Measurements from ENCODE around the gene MAFF. TPM values are rescaled to one million over a fixed set of nuclear protein-coding genes. Genes with fewer than 3 reads are reported as not detected.
"Not testable (repeated sequence)": the region's sequence is repeated elsewhere in the genome, so short reads cannot be mapped to it uniquely, and the experiment has no call there.

MAFF gene
- polyA plus RNA-seq, 6 donors from 2014 or later = 1.0 to 2.9 (median 1.6) TPM; not detected in 1

GRCh38 chr22:38226853-38227649, 25.3 kb downstream of the MAFF start:
- Mint-ChIP-seq H3K9me3 (no peaks in the 10 kb centered on the region), H3K36me3 (peaks cover 0 to 26% of the 10 kb centered on the region in 2 donors), H3K27me3 (no peaks in the 10 kb centered on the region), H3K4me3 (no peak overlapping the region), H3K4me1 (peaks cover 0 to 5% (median 0%) of the 10 kb centered on the region in 3 donors), H3K27ac (no peak overlapping the region)
- DNase-seq (no peak), ATAC-seq (ENCODE audit: low read depth in 2 of 2) (no peak)

DNA sequence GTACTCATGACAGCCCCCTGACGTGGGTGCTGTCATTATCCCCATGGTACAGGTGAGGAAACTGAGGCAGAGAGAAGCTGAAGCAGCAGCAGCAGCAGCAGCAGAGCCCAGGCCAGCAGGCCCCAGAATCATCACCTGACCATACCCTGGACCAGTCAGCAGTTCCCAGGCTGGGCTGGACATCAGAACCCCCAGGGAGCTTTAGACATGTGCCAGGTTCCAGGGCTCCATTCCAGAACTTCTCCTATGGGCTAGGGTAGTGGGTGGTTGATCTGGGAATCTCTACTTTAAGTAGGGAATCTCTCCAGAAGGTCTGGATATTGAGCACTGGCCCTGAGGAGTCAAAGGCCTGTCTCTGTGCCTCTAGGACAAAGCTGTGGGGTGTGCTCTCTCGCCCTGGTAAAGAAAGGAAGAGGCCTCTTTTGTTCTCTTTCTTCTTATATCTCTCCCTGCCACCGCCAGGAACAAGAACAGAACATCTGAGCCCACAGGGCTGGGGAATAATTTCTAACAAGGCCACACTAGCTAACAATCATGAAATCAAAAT, 26.6 kb downstream of the MAFF start:
- no peak overlapping the region for H3K4me3 Mint-ChIP-seq
- H3K4me1 Mint-ChIP-seq = peaks cover 0 to 5% (median 0%) of the 10 kb centered on the region in 3 donors
- no peaks in the 10 kb centered on the region for H3K9me3 Mint-ChIP-seq
- no peak for ATAC-seq (ENCODE audit: low read depth in 2 of 2)
- H3K27ac Mint-ChIP-seq = peak overlapping the region in 3 of 6 donors; percentile 9 to 51 (median 39)
- peaks cover 0 to 26% of the 10 kb centered on the region in 2 donors for H3K36me3 Mint-ChIP-seq
- H3K27me3 Mint-ChIP-seq = no peaks in the 10 kb centered on the region
- no peak for DNase-seq

GRCh38 chr22:38228873-38229740, 27.3 kb downstream of the MAFF start:
- H3K4me1 Mint-ChIP-seq = peaks cover 0 to 5% (median 0%) of the 10 kb centered on the region in 3 donors
- DNase-seq (no peak), ATAC-seq (ENCODE audit: low read depth in 2 of 2) (no peak)
- H3K4me3 Mint-ChIP-seq = no peak overlapping the region
- H3K9me3 Mint-ChIP-seq = no peaks in the 10 kb centered on the region
- H3K27ac Mint-ChIP-seq = peak overlapping the region in 1 of 6 donors; percentile 9
- H3K36me3 Mint-ChIP-seq = peaks cover 0 to 26% of the 10 kb centered on the region in 2 donors
- no peaks in the 10 kb centered on the region for H3K27me3 Mint-ChIP-seq

GRCh38 chr22:38230108-38230825, 28.5 kb downstream of the MAFF start:
- Mint-ChIP-seq H3K9me3 (no peaks in the 10 kb centered on the region), H3K4me3 (no peak overlapping the region), H3K27me3 (no peaks in the 10 kb centered on the region), H3K4me1 (peaks cover 0 to 5% (median 0%) of the 10 kb centered on the region in 3 donors), H3K36me3 (peaks cover 0 to 22% of the 10 kb centered on the region in 2 donors), H3K27ac (peak overlapping the region in 1 of 6 donors; percentile 72)
- ATAC-seq (ENCODE audit: low read depth in 2 of 2) (peak in 1 of 2 donors; percentile 18), DNase-seq (no peak)

- Mint-ChIP-seq H3K36me3 (peaks cover 0 to 19% of the 10 kb centered on the region in 2 donors), H3K4me1 (peaks cover 0 to 5% (median 0%) of the 10 kb centered on the region in 3 donors), H3K4me3 (no peak overlapping the region), H3K9me3 (no peaks in the 10 kb centered on the region), H3K27me3 (no peaks in the 10 kb centered on the region), H3K27ac (peak overlapping the region in 1 of 6 donors; percentile 72)
- no peak for ATAC-seq (ENCODE audit: low read depth in 2 of 2)
- no peak for DNase-seq
These were observed 29.1 kb downstream of the MAFF start for GRCh38 chr22:38230916-38231315.

GRCh38 chr22:38232196-38232595, 30.4 kb downstream of the MAFF start:
- H3K4me1 Mint-ChIP-seq = peaks cover 0 to 5% (median 0%) of the 10 kb centered on the region in 3 donors
- H3K27ac Mint-ChIP-seq = no peak overlapping the region
- DNase-seq (no peak), ATAC-seq (ENCODE audit: low read depth in 2 of 2) (no peak)
- H3K9me3 Mint-ChIP-seq = no peaks in the 10 kb centered on the region
- no peak overlapping the region for H3K4me3 Mint-ChIP-seq
- H3K36me3 Mint-ChIP-seq = peaks cover 0 to 19% of the 10 kb centered on the region in 2 donors
- no peaks in the 10 kb centered on the region for H3K27me3 Mint-ChIP-seq

- Mint-ChIP-seq H3K4me3 (no peak overlapping the region), H3K9me3 (no peaks in the 10 kb centered on the region), H3K27ac (peak overlapping the region in 1 of 6 donors; percentile 59), H3K4me1 (peaks cover 0 to 5% (median 0%) of the 10 kb centered on the region in 3 donors), H3K36me3 (peaks cover 0 to 17% of the 10 kb centered on the region in 2 donors), H3K27me3 (no peaks in the 10 kb centered on the region)
- DNase-seq (no peak), ATAC-seq (ENCODE audit: low read depth in 2 of 2) (no peak)
These were observed 31.6 kb downstream of the MAFF start for GRCh38 chr22:38233427-38233826.

- not testable (repeated sequence) for ATAC-seq (ENCODE audit: low read depth in 2 of 2); H3K9me3 Mint-ChIP-seq; DNase-seq; H3K4me1 Mint-ChIP-seq; H3K27me3 Mint-ChIP-seq
- H3K27ac Mint-ChIP-seq = peak overlapping the region in 1 of 6 donors; percentile 59
- H3K4me3 Mint-ChIP-seq = peak overlapping the region in 1 of 8 donors; percentile 54
- H3K36me3 Mint-ChIP-seq = peaks cover 0 to 13% of the 10 kb centered on the region in 2 donors
These were observed 32.1 kb downstream of the MAFF start for GRCh38 chr22:38233856-38234255.

- Mint-ChIP-seq H3K9me3 (no peaks in the 10 kb centered on the region), H3K4me1 (no peaks in the 10 kb centered on the region), H3K36me3 (peaks cover 0 to 17% of the 10 kb centered on the region in 2 donors), H3K4me3 (no peak overlapping the region), H3K27me3 (no peaks in the 10 kb centered on the region), H3K27ac (peak overlapping the region in 1 of 6 donors; percentile 63)
- ATAC-seq (ENCODE audit: low read depth in 2 of 2) (no peak), DNase-seq (no peak)
These were observed 33.6 kb downstream of the MAFF start for GRCh38 chr22:38235240-38235850.

GRCh38 chr22:38236786-38237185, 35.0 kb downstream of the MAFF start:
- peak overlapping the region in 1 of 6 donors; percentile 76 for H3K27ac Mint-ChIP-seq
- DNase-seq = no peak
- H3K36me3 Mint-ChIP-seq = peaks cover 0 to 14% of the 10 kb centered on the region in 2 donors

GRCh38 chr22:38238519-38239071, 36.8 kb downstream of the MAFF start:
- no peak overlapping the region for H3K27ac Mint-ChIP-seq
- peaks cover 0 to 4% (median 0%) of the 10 kb centered on the region in 3 donors for H3K4me1 Mint-ChIP-seq
- no peaks in the 10 kb centered on the region for H3K27me3 Mint-ChIP-seq
- no peaks in the 10 kb centered on the region for H3K9me3 Mint-ChIP-seq
- DNase-seq (no peak), ATAC-seq (ENCODE audit: low read depth in 2 of 2) (no peak)
- no peak overlapping the region for H3K4me3 Mint-ChIP-seq
- peaks cover 0 to 19% of the 10 kb centered on the region in 2 donors for H3K36me3 Mint-ChIP-seq

More at GRCh38 chr22:38236786-38237185, 35.0 kb downstream of the MAFF start:
- no peaks in the 10 kb centered on the region for H3K9me3 Mint-ChIP-seq
- H3K4me1 Mint-ChIP-seq = no peaks in the 10 kb centered on the region
- no peak overlapping the region for H3K4me3 Mint-ChIP-seq
- no peak for ATAC-seq (ENCODE audit: low read depth in 2 of 2)
- H3K27me3 Mint-ChIP-seq = no peaks in the 10 kb centered on the region

DNA sequence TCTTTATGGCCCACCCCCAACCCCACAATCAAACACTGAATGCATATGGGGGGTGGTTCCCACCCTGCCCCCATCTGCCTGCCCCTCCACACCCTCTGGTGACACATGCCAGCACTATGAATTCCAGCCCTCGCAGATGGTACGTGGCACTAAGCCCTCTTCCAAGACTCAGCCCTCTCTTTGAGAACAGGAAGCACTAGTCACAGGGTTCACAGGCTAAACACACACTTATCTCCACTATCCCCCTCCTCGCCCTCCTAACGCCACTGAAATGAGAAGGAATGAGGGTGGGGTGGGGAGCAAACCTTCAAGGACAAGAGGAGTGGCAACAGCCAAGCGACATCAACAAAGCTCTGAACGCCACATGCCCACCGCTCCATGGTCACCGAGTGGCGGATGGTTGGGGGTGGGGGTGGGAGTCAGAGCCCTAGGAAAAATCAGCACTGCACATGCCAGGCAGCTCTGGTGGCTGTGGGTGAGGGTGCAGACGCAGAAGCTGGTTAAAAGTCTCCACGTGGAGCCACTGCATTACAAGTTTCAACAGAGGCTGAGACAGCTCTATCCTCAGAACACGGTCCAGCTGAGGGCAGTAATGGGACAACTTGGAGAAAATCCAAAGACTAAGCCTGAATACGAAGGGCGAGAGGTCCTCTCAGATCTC, 37.4 kb downstream of the MAFF start:
- no peaks in the 10 kb centered on the region for H3K9me3 Mint-ChIP-seq
- H3K27me3 Mint-ChIP-seq = no peaks in the 10 kb centered on the region

More for the DNA sequence above, 37.4 kb downstream of the MAFF start:
- DNase-seq (no peak), ATAC-seq (ENCODE audit: low read depth in 2 of 2) (no peak)
- H3K4me3 Mint-ChIP-seq = peak overlapping the region in 1 of 8 donors; percentile 12
- H3K27ac Mint-ChIP-seq = no peak overlapping the region
- H3K4me1 Mint-ChIP-seq = peaks cover 0 to 7% (median 0%) of the 10 kb centered on the region in 3 donors
- peaks cover 0 to 23% of the 10 kb centered on the region in 2 donors for H3K36me3 Mint-ChIP-seq

Measured in naive B cell (primary cell).